ENCODE results near the gene KMT2E.
"Not testable (repeated sequence)": the region's sequence is repeated elsewhere in the genome, so short reads cannot be mapped to it uniquely, and the experiment has no call there.

The KMT2E gene

GRCh38 chr7:105028004-105028403 lies 14.0 kb downstream of the KMT2E start:
- DNase-seq (ENCODE audit: low read depth) = no peak

GRCh38 chr7:105028941-105029340 lies 14.9 kb downstream of the KMT2E start:
- DNase-seq (ENCODE audit: low read depth) = not testable (repeated sequence)

- DNase-seq (ENCODE audit: low read depth) = no peak
Observed at GRCh38 chr7:105030447-105030846, 16.4 kb downstream of the KMT2E start.

- DNase-seq (ENCODE audit: low read depth) = no peak
Observed at GRCh38 chr7:105032553-105033214, 18.7 kb downstream of the KMT2E start.

GRCh38 chr7:105035349-105035748 lies 21.3 kb downstream of the KMT2E start:
- DNase-seq (ENCODE audit: low read depth) = no peak

- DNase-seq (ENCODE audit: low read depth) = no peak
Observed at GRCh38 chr7:105036217-105037168, 22.5 kb downstream of the KMT2E start.

- no peak for DNase-seq (ENCODE audit: low read depth)
Observed at GRCh38 chr7:105037319-105037718, 23.3 kb downstream of the KMT2E start.

- DNase-seq (ENCODE audit: low read depth) = no peak
Observed at GRCh38 chr7:105044449-105045070, 30.6 kb downstream of the KMT2E start.

GRCh38 chr7:105046414-105046813 lies 32.4 kb downstream of the KMT2E start:
- DNase-seq (ENCODE audit: low read depth) = no peak

GRCh38 chr7:105047932-105048331 lies 33.9 kb downstream of the KMT2E start:
- no peak for DNase-seq (ENCODE audit: low read depth)

GRCh38 chr7:105050493-105050892 lies 36.5 kb downstream of the KMT2E start:
- no peak for DNase-seq (ENCODE audit: low read depth)

- not testable (repeated sequence) for DNase-seq (ENCODE audit: low read depth)
Observed at GRCh38 chr7:105050899-105051298, 36.9 kb downstream of the KMT2E start.

- no peak for DNase-seq (ENCODE audit: low read depth)
Observed at GRCh38 chr7:105055084-105055483, 41.1 kb downstream of the KMT2E start.

GRCh38 chr7:105055621-105056020 lies 41.6 kb downstream of the KMT2E start:
- no peak for DNase-seq (ENCODE audit: low read depth)

GRCh38 chr7:105057472-105057871 lies 43.5 kb downstream of the KMT2E start:
- no peak for DNase-seq (ENCODE audit: low read depth)

- DNase-seq (ENCODE audit: low read depth) = no peak
Observed at GRCh38 chr7:105060437-105060836, 46.4 kb downstream of the KMT2E start.

- no peak for DNase-seq (ENCODE audit: low read depth)
Observed at GRCh38 chr7:105060923-105061322, 46.9 kb downstream of the KMT2E start.

GRCh38 chr7:105065104-105065503 lies 51.1 kb downstream of the KMT2E start:
- DNase-seq (ENCODE audit: low read depth) = no peak

GRCh38 chr7:105067691-105068090 lies 53.7 kb downstream of the KMT2E start:
- DNase-seq (ENCODE audit: low read depth) = no peak

- no peak for DNase-seq (ENCODE audit: low read depth)
Observed at GRCh38 chr7:105068886-105069285, 54.9 kb downstream of the KMT2E start.

- DNase-seq (ENCODE audit: low read depth) = no peak
Observed at GRCh38 chr7:105073143-105073542, 59.1 kb downstream of the KMT2E start.

- DNase-seq (ENCODE audit: low read depth) = no peak
Observed at GRCh38 chr7:105079348-105079747, 65.3 kb downstream of the KMT2E start.

- no peak for DNase-seq (ENCODE audit: low read depth)
Observed at GRCh38 chr7:105084581-105084980, 70.6 kb downstream of the KMT2E start.

All from activated T-helper 9 cell treated with anti-CD3 and anti-CD28 coated beads, Interleukin-2, amount 50 U/mL, for 16 hours (primary cell).